Epidermal melanocyte (primary cell): ENCODE results near the gene SMIM5.

ENCODE experiments used
- DNase-seq: peaks from one replicate; pipeline ENCODE4 v3.0.0; 2011; ENCODE audit warnings: low spot score; ENCODE audit not compliant: insufficient read length

SMIM5 gene

DNA sequence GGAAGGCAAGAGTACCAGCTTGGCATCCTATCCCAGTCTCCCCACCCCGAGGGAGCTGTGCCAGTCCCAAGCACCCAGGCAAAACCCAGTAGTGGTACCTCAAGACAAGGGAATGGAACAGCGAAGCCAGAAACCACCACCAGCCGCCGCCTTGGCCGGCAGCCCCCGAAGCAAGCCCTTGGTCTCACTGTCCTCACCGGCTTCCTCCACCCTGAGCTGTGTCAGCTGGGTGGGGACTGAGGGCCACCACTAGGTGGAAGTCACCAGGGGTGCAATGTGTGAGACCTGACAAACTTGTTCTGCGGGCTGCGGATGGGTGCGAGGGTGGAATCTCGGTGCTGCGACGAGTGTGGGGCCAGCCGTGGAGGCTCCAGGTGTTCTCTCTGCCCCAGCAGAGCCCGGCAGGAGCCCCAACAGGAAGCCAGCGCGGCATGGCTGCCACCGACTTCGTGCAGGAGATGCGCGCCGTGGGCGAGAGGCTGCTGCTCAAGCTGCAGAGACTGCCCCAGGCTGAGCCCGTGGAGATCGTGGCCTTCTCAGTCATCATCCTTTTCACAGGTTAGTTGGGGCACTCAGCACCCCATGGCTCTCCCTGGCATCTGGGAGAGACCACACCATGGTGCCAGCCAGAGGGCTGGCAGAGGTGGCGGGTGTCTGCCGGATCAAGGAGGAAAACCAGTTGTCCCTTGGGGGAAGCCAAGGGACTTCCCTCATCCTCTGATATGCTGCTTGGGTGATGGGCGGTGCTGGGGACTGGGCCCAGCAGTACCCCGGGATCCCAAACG, 6.7 kb downstream of the SMIM5 start:
- no peak for DNase-seq

DNA sequence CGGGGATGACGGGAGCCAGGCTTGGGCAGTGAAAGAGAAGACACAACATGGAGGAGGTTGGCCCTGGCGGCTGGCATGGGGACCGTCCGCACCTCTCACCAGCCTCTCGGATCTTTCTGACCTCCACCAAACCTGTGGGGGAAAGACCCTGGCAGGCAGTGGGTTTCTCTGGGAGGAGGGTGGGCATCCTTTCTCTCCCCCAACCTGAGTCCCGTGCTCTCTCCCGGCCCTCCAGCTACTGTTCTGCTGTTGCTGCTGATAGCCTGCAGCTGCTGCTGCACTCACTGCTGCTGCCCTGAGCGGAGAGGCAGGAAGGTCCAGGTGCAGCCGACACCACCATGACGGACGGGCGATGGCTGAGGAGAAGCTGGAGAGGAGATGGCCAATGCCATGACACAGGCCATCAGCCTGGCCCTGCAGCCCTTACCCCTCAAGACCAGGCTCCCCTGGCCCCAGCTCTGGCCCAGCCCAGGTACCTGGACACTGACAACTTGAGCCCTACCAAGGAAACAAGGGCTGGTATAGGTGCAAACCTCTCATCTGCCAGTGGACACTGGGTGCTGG, 7.4 kb downstream of the SMIM5 start:
- no peak for DNase-seq

DNA sequence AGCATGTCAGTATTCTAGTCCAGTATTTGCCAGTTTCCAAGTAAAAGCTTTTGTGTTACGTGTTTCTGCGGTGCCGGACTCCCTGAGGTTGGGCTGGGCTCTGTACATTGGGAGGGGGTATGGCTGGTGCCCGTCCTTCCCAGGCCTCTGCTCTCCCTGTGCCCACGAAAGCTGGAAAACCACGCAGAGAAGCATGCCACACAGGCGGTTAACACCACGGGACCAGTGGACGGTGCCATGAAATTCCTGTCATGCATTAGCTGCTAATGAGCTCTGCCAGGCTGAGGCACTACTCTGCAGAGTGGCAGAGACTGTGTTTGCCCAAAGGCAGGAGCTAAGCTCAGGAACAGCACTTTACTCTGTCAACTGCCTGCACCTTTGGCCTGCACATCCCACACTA, 8.1 kb downstream of the SMIM5 start:
- no peak for DNase-seq

DNA sequence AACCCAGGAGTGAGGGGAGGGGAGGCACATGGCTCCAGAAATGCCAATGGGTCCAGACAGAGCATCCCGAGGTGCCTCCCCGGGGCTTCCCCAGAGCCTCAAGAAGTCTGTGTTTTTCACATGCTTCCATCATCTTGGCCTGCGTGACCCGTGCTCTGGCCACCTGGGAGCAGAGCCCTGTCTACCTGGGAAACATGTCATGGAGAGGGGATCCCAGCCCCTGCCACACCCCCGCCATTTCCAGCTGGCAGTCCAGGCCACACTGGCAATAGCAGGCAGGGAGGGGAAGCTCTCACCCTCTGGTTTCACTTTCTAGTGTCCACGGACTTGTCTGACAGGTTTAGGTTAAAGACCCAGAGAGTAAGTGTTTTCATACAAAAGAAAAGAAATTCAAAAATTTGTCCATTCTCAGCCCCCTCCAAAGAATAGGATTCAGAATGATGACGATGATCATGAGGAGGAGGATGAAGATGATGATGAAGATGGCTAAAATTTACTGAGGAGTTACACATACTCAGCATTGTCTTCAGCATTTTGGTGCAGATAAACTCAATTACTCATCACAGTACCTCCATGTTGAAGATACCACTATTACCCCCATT, 9.0 kb downstream of the SMIM5 start:
- DNase-seq, result no peak

DNA sequence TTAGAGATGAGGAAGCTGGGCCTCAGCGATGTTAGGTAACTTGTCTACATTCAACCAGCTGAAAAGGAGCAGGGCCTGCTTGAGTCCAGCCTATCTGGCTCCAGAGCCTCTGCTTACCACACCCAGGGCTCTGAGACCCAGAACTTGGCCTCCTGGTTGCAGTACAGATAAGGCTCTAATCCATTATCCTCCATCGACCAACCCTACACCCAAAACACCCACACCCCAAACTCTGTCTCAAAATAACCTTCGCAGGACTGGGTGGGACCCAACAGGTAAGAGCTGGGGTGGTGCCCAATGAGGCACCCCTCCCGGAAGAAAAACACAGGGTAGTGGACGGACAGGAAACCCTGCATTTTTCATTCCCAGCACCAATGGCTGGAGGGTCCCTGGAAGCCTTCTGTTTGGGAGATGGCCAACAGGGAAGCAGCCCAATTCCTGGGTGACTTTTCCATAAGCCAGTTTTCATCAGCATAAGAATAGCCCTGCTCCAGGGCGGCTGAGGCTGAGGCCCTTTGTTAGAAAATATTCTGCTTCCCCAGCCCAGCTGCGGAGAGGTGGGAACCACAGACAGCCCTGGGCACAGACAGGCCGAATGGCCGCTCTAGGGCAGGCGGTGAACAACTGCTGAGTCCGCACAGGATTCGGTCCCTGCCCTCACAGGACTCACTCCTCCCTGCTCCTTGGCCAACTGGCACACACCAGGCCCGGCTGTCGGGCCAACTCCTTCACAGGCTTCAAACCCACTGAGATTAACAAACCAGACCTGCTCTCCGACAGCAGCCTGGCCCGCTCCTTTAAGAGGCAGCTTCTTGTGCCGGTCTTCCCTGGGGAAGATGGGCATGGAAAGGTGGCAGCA, 9.8 kb downstream of the SMIM5 start:
- no peak for DNase-seq

DNA sequence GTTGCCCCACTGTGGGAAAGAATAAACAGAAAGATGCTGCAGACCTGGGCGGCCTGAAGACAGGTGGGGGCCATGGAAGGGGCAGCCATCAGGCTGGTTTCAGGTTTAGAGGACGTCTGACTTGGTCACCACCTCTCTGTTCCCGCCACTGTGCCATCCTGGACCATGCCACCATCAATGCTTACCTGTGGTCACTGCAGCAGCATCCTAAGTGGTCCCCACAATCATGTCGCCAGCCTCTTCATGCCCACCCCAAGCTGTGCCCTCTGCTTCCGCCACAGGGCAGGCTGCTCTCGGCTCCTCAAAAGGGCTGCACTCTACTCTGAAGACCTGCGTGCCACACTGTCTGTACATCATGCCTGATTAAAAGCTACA, 10.4 kb downstream of the SMIM5 start:
- DNase-seq, result no peak

DNA sequence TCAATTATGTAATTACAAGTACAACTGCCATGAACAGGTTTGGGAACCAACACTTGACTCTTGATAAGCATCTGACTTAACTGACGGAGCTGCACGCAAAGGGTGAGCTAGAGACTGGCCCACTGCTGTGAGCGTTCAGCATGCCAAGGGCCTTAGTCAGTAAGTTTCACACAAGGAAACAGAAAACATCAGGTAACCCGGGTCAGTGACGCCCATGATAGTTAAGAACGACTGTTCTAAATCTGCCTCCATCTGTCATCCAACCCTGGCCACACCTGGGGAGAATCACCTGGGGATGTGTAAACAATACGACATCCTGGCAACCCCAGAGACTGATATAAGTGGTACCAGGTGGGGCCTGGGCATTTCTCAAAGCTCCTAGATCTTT, 12.3 kb downstream of the SMIM5 start:
- DNase-seq, result no peak

DNA sequence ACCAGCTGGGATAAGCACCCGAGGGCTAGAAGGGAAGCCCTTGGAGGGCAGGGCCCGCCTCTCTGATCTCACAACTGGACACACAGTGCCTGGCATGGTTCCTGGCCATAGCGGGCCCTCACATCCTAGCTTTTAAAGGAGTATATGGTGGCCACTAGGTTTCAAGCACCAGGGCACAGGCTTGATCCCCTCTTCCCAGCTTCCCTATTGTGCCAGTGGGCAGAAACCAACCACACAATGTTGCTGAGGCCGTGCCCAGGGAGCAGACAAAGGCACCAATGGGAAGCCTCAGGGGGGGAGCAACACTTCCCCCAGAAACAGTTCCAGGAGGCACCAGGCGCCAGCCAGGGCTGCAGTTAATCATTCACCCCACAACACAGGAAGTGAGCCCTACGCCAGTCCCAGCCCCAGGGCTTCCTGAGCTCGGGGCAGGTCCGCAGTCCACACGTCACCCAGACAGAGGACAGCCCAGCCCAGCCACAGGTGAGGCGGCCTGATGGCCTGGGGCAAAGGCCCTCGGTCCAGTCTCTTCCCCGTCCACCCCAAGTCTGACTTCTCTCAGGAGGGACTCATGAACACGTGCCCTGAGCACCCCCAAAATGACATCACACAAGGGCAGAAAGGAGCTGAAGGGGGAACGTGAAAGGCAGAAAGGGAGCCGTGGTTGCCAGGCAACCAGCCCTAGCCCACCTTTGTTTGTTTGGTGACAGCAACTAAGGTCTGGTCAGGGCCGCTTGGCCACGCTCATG, 12.8 kb downstream of the SMIM5 start:
- no peak for DNase-seq

DNA sequence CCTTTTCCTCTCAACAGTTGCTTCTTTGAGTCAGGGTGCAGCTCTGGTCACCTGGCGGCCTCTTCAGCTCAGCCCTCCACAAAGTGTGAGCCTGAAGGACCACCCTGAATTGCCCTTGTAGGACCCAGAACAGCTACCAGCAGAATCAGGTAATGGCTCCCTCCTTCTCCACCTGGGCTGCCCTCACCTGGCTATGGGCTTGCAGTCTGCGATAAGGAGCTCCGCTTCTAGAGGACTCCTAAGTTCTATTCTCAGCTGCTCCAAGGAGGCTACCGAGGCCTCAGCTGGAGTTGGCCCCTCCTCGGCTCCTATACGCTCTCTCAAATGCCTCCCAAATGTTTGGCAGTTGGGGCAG, 13.4 kb downstream of the SMIM5 start:
- no peak for DNase-seq

DNA sequence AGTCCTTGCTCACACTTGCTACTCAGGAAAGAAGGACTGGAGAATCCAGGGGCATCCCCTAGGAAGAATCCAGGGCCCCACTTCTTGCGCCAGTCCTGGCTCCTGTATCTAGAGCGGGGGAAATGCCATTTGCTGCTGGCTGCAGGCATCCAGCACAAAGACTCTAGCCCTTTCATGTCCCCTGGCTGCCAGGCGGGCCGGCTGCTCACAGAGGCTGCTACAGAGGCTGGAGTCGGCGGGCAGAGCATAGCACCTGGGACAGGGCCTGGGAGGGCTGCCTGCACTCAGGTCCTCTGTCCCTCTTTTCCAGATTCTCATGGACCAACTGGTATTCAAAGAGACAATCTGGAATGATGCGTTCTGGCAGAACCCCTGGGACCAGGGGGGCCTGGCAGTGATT, 13.8 kb downstream of the SMIM5 start:
- no peak for DNase-seq

DNA sequence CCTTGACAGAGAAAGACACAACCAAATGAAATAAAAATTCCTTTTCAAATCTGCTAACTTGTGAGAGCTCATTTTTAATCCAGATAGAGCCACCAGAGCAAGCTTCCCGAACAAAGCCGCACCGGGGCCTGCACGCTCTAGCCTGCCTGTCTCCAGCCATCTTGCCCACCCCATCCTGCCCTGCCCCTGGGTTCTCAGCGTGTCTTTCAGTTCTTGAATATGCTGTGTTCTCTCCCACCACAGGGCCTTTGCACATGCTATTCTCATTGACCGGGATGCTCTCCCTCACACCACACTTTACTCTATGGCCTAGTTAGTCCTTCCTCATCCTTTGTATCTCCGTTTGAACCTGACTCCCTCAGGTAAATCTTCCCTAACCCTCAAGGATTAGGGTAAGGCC, 14.7 kb downstream of the SMIM5 start:
- DNase-seq, result no peak

DNA sequence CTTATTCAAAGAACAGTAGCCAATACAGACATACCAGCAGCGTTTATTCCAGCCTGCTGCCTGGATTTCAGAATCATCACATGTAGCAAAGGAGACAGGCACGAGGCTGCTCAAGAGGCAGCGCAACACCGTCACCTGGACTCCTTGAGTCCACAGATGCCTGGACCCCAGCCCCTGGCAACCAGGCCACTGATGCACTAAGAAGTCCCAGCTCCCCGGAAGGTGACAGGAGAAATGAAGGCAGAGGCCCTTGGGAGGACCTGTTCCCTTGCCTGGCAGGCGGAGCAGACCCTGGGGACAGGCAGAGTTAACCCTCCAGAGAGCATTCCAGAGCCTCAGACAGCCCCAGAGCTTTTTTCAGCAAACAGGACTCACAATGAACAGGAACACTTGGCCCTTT, 16.5 kb downstream of the SMIM5 start:
- DNase-seq, result no peak

DNA sequence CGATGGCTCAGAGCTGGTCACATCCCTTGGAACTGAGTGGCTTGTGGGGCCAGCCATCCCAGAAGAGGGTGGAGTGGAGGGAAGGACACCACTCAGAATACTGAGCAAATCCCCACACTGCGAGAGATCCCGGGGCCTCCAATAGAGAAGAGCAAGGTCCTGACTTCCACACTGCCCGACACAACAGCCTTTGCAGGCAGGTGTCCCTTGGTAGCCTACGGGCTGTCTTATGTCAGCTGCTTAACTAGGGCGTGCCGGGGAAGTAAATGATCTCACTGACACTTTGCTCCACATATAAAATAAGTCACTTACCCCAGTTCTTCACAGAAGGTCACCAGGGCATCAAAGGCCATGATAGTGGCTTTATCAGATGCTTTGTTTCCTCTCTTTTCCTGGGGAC, 17.6 kb downstream of the SMIM5 start:
- DNase-seq, result no peak

DNA sequence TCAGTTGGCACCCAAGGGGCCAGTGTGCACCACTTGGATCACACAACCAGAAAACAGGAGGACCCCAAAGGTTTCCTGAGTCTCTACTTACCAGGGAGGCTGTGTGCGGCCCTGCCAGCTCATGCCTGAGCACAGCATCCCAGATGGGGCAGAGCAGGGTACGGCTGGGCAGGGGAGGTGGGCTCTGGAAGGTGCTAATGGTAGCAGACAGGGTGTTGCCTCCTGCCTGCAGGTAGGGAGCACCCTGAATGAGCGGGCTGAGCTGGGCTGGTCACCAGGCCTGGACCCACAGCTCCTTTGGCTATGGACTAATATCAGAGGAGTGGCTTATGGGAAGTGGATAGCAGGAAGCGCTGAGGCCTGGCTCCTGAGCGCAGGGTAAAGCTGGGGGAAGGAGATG, 19.1 kb downstream of the SMIM5 start:
- DNase-seq, result no peak

DNA sequence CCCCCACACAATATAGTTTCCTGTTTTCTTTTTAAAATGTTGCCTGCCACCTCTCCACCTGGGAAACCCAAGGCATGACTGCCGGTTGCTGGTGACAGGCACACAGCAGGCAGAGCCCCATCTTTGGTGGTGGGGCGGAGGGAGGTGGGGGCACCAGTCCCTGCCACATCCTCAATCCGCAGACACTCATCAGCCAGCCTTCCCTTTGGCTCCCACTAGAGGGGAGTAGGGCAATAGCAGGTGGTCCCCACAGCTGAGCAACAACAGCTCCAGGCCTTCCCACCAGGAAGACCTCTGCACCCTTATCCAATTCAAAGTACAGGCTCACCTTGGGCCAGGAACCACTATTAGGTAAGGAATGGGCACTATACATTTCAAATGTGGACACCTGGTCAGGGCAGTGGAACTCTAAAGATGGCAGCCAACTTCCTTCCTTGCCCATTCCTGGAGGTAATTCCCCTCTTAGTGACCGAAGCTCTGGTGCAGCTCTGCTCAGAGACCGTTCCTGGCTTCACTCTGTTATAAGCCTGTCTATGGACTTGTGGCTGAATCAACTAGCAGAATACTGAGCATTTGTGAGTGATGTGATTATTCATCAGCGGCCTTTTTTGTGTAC, 19.8 kb downstream of the SMIM5 start:
- DNase-seq, result no peak

DNA sequence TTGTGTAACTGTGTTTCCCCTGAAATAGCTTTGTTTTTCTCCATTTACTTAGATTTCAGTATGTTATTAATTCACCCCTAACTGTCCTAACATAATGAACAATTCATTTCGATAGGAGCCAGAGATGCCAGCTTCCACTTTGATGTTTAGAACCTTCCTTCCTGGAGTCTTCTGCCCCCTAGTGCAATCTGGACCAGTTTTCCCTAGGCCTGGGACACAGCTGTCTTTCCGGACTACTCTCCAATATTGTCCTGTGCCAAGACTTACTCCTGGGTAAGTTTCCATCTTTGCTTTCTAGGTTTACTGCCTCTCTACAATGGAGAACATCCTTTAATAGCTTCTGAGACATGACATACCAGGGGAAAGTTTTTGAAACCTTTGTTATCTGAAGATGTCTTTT, 20.9 kb downstream of the SMIM5 start:
- no peak for DNase-seq

DNA sequence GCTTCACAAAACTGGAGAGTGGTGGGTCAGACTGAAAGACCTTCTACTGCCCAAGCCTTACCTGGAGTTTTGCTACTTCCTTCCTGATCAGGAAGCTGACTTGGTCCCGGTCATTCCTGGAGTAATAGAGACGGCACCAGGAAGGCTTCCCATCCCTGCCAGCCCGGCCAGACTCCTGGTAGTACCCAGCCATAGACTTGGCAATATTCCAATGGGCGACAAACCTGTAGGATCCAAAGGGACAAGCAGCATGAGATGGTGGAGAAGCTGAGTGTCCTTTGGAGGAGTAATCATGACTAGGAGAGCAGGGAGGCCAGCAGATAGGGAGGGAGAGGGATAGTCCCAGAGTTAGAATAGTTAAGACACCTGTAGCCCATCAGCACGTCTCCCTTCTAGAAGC, 25.0 kb downstream of the SMIM5 start:
- no peak for DNase-seq

DNA sequence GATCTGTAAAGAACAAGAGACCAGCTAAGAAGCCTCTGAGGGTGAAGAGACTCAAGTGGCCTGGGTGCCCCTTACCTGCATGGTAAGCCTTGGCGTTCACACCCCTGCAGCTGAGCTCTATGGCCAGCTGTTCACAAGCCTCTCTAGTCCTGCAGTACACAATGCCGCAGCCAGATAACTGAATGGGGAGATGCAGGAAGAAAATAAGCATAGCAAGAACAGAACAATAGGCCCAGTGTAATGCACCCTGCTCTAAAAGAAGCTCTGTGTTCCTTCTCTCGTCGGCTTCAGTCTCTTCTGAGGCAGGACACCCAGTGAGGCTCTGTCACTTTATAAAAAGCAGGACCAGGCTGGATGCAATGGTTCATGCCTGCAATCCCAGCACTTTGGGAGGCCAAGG, 28.3 kb downstream of the SMIM5 start:
- DNase-seq, result no peak

DNA sequence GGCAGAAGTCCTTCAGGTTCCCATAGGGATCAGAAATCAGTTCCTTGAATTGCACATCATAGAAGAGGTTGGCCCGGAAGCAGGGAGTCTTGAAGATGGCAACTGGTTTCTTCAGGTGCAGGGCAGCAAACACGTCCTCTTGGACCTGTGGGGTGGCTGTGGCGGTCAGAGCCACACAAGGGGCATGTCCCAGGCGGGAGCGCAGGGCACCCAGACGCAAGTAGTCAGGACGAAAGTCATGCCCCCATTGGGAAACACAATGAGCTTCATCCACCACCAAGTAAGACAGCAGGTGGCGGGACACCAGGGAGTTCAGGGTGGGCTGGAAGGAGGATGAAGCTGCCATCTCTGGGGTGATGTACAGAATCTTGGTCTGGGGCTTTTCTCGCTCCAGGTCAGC, 29.3 kb downstream of the SMIM5 start:
- no peak for DNase-seq

DNA sequence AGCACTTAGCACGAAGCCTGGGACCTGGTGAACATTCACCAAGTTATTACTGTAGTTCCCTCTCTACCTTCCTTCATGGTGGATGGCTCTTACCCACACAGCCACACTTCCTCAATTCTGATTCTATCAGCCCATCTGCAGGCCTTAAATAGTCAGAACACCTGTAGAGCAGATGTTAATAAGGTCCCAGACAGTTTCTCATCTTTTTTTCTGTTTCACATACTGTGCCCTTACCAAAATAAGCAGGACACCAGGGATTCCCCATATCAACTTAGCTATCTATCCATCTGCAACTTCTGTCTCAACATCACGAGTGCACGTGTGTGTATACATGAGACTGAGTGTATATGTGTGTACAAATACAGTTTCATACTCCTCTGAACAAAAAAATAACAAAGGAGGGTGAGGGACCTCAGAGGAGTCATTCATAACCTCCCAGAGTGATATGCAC, 30.9 kb downstream of the SMIM5 start:
- DNase-seq, result no peak

DNA sequence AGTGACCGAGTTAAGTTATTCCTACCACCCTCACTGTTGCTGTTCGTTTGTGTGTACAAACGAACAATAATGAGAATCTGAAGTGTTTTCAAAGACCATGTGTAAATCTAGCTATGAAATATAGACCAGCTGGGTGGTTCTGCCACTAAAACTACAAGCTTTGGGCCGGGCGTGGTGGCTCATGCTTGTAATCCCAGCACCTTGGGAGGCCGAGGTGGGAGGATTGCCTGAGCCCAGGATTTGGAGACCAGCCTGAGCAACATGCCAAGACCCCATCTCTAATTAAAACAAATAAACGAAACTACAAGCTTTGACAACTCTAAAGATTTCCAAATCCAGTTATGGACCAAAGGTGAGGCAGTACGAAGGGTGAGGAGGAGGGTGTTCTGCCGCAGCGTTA, 32.7 kb downstream of the SMIM5 start:
- no peak for DNase-seq
